Vagina (tissue), 2 donors: ENCODE results near the gene IRF9. TPM values are rescaled to one million over a fixed set of nuclear protein-coding genes. Genes with fewer than 3 reads are reported as not detected.

Experiments used
- DNase-seq, 2 donors: peaks; one replicate each; pipeline ENCODE4 v3.0.0-alpha.2; 2017; ENCODE audit errors: extremely low spot score in 2 of 2
- H3K27ac ChIP-seq: fragments of 200-600 bp; sonication (generic); one replicate; pipeline ENCODE4 v1.5.1; 2019
- H3K27me3 ChIP-seq: fragments of 200-600 bp; sonication (generic); one replicate; pipeline ENCODE4 v1.5.1; 2019
- H3K36me3 ChIP-seq, 2 donors: fragments of 200-600 bp; sonication (generic); one replicate each; pipeline ENCODE4 v1.5.1; 2017 to 2019
- H3K4me1 ChIP-seq: fragments of 200-600 bp; sonication (generic); one replicate; pipeline ENCODE4 v1.5.1; 2019
- H3K4me3 ChIP-seq, 2 donors: fragments of 200-600 bp; sonication (generic); 1 replicate in 1 of 2; 2 replicates in 1 of 2; pipeline ENCODE4 v1.5.1; 2016 to 2019
- H3K9me3 ChIP-seq: fragments of 200-600 bp; sonication (generic); one replicate; pipeline ENCODE4 v1.5.1; 2019
- POLR2A ChIP-seq, 2 donors: fragments of 450-650 bp; IDR thresholded peaks; one replicate each; pipeline ENCODE4 v1.6.1; 2017; ENCODE audit warnings: antibody characterized with exemption in 2 of 2, mild to moderate bottlenecking in 2 of 2, moderate library complexity in 2 of 2
- POLR2AphosphoS5 ChIP-seq, 2 donors: sonication (generic); formaldehyde crosslinking; IDR thresholded peaks; one replicate each; pipeline ENCODE4 v1.9.0; 2017; ENCODE audit warnings: antibody characterized with exemption in 2 of 2, mild to moderate bottlenecking in 2 of 2, low read depth in 1 of 2; ENCODE audit not compliant: insufficient read depth in 1 of 2
- intact Hi-C: fragments of 100-400 bp; cut with DNase I; formaldehyde crosslinking; loops from one replicate; pipeline ENCODE4 v1.15.1; 2023
- total RNA-seq: library from RNA; depleted of rRNA; stranded (reverse); fragments of >200 nt; gene quantifications from one replicate; pipeline ENCODE4 v1.2.3, GENCODE V29; 2016
- TF ChIP-seq, protein P1 (sequence below), 3 experiments: fragments of 450-650 bp in 2 of 3; fragments of 200-600 bp in 1 of 3; sonication (generic) in 1 of 3; IDR thresholded peaks; one replicate each; pipeline ENCODE4 v1.5.1; 2017 to 2019; ENCODE audit warnings: antibody characterized with exemption in 3 of 3, mild to moderate bottlenecking in 2 of 3, moderate library complexity in 2 of 3

Gene IRF9
- total RNA-seq, 1 donor from 2014 or later: 55.0 TPM

DNA sequence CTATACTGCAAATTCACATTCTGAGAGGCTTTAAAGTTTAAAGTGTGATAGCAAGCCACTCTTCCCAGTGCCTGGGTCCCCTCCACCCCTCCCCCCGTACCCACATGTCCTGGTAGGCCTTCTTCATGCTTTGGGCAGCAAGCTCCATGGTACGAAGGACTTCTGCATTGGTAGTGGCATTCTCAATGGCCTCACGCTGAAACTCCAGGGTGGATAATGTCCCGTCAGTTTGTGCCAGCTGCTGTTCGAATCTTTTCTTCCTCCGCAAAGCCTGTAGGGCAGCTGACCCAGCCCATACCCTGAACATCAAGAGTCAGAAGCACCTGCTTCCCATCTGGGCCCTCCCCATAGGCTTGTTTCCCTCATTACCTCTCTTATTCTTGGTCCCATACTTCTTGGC lies 50.2 kb downstream of the IRF9 start:
- Histone ChIP-seq H3K9me3 (no peaks in the 10 kb centered on the region), H3K4me3 (no peak overlapping the region), H3K36me3 (peaks cover 4 to 21% of the 10 kb centered on the region in 2 donors), H3K4me1 (peaks cover 44% of the 10 kb centered on the region), H3K27me3 (no peaks in the 10 kb centered on the region), H3K27ac (no peak overlapping the region)
- TF ChIP-seq POLR2AphosphoS5 (IDR thresholded peaks at IDR 0.05; ENCODE audit: insufficient read depth in 1 of 2, low read depth in 1 of 2) (no peak), POLR2A (IDR thresholded peaks at IDR 0.05) (no peak)
- TF ChIP-seq, protein P1, sequence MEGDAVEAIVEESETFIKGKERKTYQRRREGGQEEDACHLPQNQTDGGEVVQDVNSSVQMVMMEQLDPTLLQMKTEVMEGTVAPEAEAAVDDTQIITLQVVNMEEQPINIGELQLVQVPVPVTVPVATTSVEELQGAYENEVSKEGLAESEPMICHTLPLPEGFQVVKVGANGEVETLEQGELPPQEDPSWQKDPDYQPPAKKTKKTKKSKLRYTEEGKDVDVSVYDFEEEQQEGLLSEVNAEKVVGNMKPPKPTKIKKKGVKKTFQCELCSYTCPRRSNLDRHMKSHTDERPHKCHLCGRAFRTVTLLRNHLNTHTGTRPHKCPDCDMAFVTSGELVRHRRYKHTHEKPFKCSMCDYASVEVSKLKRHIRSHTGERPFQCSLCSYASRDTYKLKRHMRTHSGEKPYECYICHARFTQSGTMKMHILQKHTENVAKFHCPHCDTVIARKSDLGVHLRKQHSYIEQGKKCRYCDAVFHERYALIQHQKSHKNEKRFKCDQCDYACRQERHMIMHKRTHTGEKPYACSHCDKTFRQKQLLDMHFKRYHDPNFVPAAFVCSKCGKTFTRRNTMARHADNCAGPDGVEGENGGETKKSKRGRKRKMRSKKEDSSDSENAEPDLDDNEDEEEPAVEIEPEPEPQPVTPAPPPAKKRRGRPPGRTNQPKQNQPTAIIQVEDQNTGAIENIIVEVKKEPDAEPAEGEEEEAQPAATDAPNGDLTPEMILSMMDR (IDR thresholded peaks at IDR 0.05): no peak
- DNase-seq: no peak
- intact Hi-C loops: no loop called here

DNA sequence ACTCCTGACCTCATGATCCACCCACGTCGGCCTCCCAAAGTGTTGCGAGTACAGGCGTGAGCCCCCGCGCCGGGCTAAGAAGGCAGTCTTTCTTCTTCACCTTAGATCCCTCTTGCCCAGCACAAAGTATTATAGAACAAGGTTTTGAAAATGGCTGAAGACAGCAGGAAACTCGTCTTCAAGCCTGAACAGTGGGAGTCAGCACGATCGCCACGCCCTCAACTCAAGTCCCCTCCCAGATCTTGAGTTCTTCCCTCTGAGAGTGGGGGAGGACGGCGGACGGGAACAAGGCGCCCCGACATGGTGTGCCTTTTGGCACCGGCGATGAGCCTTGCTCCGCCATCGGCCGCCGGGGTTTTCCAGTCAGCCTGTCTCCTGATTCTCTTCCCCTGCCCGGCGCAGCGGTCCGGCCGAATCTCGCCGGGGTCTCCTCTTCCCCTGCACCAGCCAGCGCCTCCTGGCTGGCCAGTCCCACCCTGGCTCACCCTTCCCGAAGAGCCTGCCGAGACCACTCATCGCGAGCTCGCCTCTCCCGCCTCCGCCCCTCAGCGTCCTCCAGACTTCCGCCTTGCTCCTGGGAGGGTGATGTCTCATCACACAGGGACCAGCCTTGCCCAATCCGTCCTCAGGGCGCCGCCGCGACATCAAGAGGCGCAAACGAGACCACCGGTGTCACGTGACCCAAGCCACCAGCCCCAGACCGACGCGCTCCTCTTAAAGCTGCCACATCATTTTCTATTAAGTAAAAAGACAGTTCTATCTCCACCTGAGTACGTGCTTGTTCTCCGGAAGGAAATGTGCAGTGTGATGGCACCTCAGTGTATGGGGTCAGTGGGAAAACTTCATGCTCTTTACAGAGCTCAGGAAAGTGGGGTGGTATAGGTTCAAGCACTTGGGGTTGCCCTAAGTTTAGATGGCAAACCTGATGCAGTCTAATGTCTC lies 52.1 kb downstream of the IRF9 start, which contains the start of gene CHMP4A:
Gene CHMP4A, minus strand, starts transcription at position 565 of the 942 bp plus-strand sequence. Its CDS starts 49 bp downstream, at position 516.
- intact Hi-C loops: no loop called here
- peak in 1 of 2 donors; percentile 98 for DNase-seq
- Histone ChIP-seq H3K27ac (peak within 1 kb of the TSS; percentile 86), H3K4me3 (peak within 1 kb of the TSS; percentile 66 to 76), H3K9me3 (no peaks in the 10 kb centered on the region), H3K4me1 (peaks cover 45% of the 10 kb centered on the region), H3K36me3 (peaks cover 4 to 21% of the 10 kb centered on the region in 2 donors), H3K27me3 (no peaks in the 10 kb centered on the region)
- TF ChIP-seq, protein P1 (IDR thresholded peaks at IDR 0.05): peak in 2 of 3 experiments; percentile 6 to 15
- peak; percentile 86 to 100 for TF ChIP-seq POLR2AphosphoS5 (IDR thresholded peaks at IDR 0.05; ENCODE audit: insufficient read depth in 1 of 2, low read depth in 1 of 2)
- TF ChIP-seq POLR2A (IDR thresholded peaks at IDR 0.05): peak in 1 of 2 donors; percentile 89

DNA sequence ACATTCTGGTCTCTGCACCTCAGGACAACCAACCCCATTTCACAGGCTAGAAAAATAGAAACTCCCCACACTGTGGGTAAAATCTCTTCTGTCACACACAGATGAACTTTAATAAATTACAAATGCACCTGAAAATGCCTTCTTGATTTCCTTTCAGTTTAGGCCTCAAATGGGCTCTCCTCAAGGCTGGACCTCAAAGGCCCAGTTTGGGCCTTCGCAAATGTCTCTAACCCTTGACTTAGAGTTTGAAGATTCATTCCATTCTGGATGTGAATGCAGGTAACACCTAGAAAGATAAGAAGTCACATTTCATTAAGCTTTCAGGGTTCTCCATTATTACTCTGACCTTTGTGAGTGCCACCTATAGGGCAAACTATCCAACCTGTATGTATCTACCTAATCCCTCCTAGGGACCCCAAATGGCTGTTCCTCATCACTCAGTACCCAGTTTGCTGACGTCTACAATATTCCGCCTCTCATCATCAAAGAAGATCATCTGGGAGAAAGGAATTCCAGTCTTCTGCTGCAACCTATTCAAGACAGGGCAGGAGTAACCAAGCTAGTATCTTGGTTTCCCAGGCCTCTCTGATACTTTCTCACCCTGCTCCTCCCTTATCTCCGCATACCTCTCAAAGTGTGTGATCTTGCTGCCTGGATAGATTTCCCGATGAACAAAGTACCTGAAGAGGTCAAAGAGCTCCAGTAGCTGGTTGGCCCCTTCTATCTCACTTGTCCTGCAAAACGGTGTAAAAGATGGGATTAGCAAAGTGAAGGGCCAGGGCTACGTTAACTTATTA lies 53.0 kb downstream of the IRF9 start:
- peaks cover 4 to 21% of the 10 kb centered on the region in 2 donors for H3K36me3 ChIP-seq
- H3K27ac ChIP-seq: peak overlapping the region; percentile 89
- TF ChIP-seq POLR2A (IDR thresholded peaks at IDR 0.05) (no peak), POLR2AphosphoS5 (IDR thresholded peaks at IDR 0.05; ENCODE audit: insufficient read depth in 1 of 2, low read depth in 1 of 2) (no peak)
- TF ChIP-seq, protein P1 (IDR thresholded peaks at IDR 0.05): no peak
- H3K4me1 ChIP-seq: peaks cover 45% of the 10 kb centered on the region
- intact Hi-C loops: no loop called here
- H3K4me3 ChIP-seq: peak overlapping the region; percentile 66 to 76
- no peak for DNase-seq
- no peaks in the 10 kb centered on the region for H3K27me3 ChIP-seq
- no peaks in the 10 kb centered on the region for H3K9me3 ChIP-seq

DNA sequence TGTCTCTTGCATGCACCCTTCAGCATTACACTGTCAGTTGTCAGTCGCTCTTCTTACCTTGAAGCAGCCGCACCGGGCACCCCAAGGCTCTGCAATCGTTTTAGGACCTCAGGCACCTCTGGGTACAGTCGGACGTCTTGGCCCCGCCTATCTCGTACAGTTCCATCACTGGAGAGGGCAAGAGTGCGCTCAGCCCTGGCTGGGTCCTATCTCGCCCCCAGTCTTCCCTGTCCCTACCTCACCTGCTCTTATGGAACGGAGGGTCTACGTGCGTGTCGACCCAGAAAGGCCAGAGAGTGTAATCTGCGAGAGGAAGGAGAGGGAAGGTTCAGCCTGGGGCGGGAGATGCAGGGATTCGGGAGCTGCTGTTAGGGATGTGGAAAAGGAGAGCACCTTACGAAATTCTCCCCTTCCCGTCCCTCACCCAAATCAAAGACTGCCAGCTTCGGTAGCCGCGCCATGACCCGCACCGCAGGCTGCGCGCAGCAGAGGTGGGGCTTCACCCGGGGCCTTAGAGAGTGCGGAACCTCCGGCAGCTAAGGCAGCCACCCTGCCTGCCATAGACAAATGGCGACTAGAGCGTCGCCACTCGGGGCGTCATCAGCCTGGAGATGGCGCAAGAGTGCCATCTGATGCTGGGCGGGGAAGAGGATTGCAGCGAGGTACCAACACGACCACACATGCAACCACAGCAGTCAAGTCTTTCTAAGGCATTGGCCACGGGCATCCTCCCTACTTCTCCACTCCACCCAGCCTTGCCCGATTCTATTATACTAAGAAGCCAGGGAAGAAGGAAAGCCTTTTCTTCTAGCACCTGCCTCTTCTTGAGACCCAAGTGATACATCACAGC lies 54.7 kb downstream of the IRF9 start, which contains the start of gene MDP1:
Gene MDP1, minus strand, starts transcription at position 572 of the 850 bp plus-strand sequence. Its CDS starts 111 bp downstream, at position 461.
- intact Hi-C loops: no loop called here
- peaks cover 0 to 6% of the 10 kb centered on the region in 2 donors for H3K36me3 ChIP-seq
- peak within 1 kb of the TSS; percentile 66 to 70 for H3K4me3 ChIP-seq
- no peak for DNase-seq
- TF ChIP-seq, protein P1 (IDR thresholded peaks at IDR 0.05): peak; percentile 30 to 64 (median 34)
- TF ChIP-seq POLR2A (IDR thresholded peaks at IDR 0.05) (peak in 1 of 2 donors; percentile 70), POLR2AphosphoS5 (IDR thresholded peaks at IDR 0.05; ENCODE audit: insufficient read depth in 1 of 2, low read depth in 1 of 2) (peak; percentile 85 to 97)
- no peaks in the 10 kb centered on the region for H3K9me3 ChIP-seq
- no peaks in the 10 kb centered on the region for H3K27me3 ChIP-seq
- peaks cover 42% of the 10 kb centered on the region for H3K4me1 ChIP-seq
- peak within 1 kb of the TSS; percentile 89 for H3K27ac ChIP-seq
